AML-193 (cell line): ENCODE data around the gene KRT14.
"Not testable (repeated sequence)": the region's sequence is repeated elsewhere in the genome, so short reads cannot be mapped to it uniquely, and the experiment has no call there.

ENCODE experiments used
- DNase-seq, 2 experiments: peaks; one replicate each; lab custom pipeline; 2025; lab: John Stamatoyannopoulos, UW

Gene KRT14

DNA sequence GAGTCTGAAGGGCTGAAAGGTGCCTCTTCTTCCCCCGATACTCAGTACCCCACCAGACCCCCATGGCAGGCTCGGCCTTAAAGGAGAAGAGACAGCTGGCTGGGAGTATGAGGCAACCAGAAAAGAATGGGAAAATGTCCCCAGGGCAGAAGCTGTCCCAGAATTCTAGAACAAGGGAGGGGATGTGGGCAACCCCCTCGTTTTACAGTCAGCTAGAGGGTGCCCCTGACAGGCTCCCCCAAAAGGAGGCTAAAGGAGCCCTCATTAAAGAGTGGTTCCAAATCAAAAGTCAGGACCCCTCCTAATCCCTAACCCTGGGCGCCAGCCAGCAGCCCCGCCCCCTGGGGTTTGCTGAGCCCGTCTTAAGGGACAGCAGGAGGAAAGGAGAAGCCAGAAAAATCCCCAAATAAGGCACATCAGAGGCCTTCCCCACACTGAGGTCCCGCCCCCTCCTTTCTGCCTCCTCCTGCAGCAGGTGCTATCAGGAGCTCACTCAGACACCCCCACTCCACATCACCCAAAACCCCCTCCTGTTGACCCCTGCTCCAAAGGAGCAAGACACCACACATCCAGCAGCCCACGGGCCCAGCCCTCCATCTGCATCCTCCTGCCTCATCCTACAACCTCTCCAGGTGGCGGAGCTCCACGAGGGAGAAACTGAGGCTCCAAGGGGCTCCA, 36.6 kb upstream of the KRT14 start:
- not testable (repeated sequence) for DNase-seq

DNA sequence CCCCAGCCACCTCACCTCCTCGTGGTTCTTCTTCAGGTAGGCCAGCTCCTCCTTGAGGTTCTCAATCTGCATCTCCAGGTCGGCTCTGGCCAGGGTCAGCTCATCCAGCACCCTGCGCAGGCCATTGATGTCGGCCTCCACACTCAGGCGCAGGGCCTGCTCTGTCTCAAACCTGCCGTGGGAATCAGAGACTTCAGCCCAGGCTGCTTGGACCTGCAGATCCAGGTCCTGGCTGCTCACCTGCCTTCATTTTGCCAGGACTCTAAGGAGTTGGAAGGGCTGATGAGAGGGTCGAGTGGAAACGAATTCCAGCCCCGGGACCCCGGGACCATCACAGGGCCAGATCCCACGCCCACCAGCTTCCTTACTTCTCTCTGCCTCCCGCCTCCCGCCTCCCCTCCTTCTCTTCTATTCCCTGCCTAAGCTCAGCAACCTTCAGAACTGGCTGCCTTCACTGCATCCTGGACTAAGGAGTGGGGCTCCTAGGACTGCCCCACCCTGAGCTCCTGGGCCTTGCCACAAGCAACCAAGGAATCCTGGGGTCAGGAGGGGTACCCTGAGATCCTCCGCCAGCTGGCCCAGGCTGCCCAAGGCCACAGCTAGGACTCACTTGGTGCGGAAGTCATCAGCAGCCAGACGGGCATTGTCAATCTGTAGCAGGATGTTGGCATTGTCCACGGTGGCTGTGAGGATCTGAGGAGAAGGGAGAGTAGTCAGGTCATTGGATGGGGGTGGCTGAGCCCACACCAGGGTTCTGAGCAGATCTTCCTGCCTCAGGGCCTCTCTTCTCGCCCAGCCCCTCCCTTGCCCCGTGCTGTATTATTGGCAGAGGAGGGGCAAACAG, 35.9 kb upstream of the KRT14 start:
- not testable (repeated sequence) for DNase-seq

DNA sequence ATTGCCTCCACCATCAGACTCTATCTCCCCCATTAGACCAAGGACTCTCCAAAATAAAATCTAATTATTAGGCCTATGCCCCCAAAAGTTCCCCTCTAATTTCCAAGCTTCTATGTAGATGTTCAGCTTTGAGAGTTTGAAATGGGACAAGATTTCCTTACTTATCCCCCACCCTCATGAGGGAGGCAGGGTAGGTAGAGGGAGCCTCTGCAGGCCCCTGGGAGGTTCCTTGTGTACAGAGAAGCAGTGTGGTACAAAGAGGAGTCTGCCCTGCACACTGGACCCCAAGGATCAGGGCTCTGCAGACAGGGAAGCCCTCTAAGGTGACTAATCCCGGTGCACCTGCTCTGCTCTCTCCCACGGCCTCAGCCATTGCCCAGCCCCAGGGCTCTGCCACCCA, 35.2 kb upstream of the KRT14 start:
- no peak for DNase-seq

DNA sequence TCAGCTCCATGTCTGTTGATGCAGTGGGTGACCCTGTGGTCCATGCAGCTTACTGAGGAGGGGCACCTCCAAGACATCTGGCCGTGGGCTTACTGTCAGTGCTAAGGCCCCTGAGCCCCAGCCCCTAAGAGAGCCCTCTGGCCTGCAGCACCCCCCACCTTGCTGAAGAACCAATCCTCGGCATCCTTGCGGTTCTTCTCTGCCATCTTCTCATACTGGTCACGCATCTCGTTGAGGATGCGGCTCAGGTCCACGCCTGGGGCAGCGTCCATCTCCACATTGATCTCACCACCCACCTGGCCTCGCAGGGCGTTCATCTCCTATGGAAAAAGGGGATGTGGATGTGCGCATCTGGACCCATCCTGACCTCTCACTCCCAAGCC, 34.7 kb upstream of the KRT14 start:
- DNase-seq, result not testable (repeated sequence)

DNA sequence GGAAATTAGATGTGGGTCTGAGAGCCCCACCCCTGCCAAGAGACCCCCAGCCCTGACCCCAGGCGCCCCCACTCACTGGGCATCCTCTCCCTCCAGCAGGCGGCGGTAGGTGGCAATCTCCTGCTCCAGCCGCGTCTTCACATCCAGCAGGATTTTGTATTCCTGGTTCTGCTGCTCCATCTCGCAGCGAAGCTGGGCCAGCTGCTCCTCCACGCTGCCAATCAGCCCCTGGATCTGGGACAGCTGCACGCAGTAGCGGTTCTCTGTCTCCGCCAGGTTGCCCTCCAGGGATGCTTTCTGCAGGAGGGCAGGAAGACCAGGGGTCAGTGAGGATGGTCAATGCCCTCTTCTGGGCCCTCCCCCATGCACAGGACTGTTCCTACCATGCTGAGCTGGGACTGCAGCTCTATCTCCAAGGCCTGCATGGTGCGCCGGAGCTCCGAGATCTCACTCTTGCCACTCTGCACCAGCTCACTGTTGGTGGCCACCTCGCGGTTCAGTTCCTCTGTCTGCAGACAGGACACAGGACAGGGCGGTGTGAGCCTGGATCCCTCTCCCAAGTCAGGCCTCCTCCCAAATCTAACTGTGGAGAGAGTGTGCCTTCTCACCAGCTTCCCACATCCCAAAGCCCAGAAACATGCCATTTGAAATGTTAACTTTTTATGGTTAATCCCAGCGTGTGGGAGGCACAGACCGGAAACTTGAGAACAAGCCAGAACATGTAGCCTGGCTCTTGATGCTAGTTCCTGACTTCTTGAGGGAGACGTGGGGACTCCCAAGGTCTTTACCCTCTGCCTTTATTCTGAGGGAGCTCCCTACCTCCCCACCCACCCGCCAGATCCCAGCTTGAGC, 34.1 kb upstream of the KRT14 start:
- DNase-seq, result no peak

DNA sequence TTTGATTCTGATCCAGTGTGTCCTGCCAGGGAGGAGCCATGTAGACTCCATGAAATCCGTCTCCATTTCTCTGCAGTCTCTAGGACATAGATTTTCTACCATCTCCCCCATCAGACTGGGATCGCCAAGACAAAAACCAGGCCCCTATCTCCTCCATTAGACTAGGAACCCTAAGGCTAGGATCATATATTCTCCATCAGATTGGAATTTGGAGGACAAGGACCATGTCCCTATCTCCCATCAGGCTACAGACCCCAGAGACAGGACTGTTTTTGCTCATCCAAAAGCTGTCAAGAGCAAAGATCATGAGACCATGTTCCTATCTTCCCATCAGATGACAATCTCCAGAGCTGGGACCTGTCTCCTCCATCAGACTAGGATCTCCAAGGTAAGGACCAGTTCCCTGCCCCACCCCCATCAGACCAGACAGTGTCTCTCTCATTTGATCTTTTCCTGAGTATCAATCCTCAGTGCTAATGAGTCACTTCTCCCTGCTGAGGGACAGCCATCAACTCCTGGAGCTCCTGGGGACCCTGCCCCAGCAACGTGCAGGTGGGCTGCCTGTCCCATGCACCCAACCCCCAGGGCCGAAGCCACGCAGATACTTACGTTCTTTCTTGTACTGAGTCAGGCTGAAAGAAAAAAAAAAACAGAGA, 33.4 kb upstream of the KRT14 start:
- not testable (repeated sequence) for DNase-seq

DNA sequence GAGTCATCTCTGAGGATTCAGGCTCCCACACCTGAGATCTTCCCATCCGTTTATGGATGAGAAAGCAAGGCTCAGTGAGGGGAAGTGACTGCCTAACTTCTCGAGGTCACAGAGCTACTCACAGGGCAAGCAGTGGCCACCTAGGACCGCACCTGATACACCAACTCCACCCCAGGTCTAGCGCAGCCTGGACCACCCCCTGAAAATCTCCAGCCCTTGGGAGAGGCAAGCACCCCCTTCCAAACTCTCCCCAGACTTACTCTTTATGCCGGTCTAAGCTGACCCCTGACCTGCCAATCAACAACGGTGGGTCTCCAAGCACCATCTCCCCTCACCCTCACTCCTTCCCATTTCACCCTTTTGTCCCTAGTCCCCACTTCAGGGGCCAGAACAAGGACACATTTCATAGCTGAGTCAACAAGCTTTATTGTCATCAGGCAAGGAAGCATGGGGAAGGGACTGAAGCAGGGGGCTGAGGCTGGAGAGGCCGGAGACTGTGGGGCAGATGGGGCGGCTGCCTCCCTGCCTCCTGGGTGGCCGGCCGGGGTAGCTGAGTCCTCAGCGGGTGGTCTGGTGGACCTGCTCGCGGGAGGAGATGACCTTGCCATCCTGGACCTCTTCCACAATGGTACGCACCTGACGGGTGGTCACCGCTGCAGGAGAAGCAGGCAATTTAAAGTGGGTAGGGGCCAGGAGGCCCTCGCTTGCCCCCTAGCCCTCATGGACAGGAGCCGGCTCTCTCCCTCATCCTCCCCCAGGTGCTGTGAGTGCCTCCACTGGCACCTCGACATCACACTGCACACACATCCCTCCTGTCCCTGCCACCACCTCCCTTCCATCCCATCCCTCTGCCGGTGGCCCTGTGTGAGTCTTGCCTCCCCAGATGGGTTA, 32.6 kb upstream of the KRT14 start:
- DNase-seq, result no peak

DNA sequence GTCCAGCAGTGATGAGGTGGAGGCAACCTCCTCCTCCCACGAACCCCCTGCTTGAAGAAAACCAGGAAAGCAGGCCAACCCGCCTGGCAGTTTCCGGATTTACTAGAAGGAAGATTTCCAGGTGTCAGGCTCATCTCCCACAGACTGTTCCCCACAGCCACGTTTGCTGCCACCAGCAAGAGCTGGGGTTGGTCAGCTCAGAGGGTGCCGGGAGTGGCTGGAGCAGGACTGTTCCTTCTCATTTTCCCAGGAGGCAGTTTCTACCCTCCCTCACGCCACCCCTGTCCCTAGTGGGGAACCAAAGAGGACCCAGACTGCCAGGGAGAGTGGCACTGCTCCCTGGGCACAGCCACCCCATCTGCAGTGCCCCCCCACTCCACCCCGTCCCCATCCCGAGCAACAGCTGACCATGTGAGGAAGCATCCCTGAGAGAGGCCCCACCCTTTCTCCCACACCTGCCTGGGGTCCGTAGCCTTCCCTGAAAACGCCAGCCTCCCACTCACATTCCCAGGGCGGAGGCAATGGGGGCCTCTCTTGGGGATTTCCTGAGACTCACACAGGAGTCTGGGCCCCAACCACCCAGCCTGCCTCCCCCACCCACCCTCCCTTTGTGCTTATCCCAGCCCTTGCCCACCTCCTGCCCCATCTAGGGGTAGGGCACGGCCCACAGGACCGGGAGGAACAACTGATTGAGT, 31.8 kb upstream of the KRT14 start:
- no peak for DNase-seq

DNA sequence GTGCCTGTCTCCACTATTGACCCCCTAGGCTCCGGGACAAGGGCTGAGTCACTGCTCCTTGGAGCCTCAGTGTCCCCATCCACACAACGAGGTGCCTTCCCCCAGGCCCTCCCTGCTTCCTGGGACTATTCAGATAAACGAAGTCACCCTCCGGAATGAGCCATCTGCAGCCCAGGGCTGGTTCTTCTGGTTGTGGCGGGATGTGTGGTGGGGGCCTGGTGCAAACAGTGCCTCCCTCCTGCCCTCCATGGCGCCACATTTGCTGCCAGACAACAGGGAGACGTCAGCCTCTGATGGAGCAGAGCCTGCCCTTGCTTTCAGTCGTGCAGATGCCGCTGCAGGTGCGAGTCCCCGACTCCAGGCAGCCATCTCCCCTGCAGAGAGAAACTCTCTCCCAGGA, 31.0 kb upstream of the KRT14 start:
- DNase-seq, result no peak

DNA sequence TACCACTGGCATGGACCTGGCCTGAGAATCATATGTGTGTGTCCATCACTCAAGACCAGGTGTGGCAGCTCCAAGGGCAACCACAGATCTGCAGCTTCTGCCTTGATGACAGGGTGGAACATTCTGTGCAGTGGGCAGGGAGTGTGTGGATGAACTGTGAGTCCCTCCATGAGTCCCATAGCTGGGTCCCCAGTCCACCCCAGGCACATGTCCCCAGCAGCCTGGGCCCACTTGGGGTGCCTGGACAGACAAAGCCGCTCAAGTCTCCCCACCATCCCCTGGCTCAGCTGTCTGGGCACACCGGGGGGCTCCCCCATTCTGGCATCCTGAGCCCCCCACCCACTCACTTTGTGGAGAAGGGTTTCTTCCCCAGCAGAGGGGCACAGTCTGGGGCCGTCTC, 30.4 kb upstream of the KRT14 start:
- no peak for DNase-seq

DNA sequence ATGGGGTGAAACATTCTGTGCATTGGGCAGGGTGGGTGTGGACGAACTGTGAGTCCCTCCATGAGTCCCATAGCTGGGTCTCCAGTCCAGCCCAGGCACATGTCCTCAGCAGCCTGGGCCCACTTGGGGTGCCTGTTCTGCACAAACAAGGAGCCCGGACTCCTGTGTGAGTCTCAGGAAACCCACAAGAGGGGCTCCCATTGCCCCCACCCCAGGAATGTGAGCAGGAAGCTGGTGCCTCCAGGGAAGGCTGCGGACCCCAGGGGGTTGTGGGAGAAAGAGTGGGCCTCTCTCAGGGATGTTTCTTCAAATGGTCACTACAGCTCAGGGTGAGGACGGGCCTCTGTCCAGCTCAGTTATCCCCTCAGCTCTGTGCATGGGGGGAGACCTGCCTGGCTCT, 29.8 kb upstream of the KRT14 start:
- not testable (repeated sequence) for DNase-seq

DNA sequence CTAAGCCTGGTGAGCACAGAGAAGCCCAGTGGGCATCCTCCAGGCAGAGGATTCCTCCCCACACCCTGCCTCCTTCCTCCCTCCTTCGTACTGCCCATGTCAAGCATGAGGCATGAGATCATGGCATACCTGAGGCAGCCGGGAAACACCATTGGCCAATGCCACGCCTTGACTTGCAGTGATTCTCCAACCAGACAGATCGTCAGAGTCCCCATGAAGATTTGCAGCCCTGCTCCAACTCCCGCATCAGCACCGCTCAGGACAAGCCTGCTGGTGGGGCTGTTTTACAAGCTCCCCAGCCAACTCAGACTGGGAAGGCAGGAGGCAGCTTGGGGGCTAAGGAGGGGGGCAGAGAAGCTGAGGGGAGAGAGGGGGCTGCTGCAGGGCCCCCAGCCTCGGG, 28.8 kb upstream of the KRT14 start:
- DNase-seq, result no peak

DNA sequence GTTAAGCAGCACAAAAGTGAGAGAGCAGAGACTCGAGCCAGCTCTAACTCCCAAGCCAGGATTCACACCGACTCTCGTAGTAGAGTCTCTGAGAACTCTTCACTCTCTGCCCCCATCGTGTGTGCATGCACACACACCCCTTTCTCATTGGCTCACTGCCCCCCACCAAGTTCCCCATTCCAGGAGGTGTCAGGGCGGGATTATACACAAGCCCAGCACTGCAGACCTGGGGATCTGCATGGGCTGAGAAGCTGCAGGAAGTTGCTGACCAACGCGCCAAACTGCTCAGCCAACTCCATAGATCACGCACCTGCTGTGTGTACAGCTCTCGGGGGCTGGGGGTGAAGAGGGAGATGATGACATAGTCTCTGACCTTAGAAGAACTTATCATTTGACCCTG, 28.1 kb upstream of the KRT14 start:
- DNase-seq, result not testable (repeated sequence)

DNA sequence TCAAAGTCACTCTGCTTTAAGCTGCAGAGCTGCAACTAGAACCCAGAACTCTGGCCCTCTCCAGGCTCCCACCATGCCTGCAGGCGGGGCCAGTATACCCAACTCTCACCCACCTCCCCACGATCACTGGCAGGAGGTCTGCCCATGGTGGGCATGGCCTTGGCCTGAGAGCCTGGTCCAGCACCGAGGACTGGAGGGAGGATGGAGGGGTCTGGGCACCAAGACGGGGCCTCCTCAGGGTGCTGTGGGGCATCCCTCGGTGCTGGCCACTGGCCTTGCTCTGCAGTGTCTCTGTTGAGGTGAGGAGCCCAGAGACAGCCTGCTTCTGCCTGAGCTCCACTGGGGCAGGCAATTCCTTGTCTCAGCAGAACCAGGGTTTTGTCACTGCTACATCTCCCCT, 27.4 kb upstream of the KRT14 start:
- no peak for DNase-seq

DNA sequence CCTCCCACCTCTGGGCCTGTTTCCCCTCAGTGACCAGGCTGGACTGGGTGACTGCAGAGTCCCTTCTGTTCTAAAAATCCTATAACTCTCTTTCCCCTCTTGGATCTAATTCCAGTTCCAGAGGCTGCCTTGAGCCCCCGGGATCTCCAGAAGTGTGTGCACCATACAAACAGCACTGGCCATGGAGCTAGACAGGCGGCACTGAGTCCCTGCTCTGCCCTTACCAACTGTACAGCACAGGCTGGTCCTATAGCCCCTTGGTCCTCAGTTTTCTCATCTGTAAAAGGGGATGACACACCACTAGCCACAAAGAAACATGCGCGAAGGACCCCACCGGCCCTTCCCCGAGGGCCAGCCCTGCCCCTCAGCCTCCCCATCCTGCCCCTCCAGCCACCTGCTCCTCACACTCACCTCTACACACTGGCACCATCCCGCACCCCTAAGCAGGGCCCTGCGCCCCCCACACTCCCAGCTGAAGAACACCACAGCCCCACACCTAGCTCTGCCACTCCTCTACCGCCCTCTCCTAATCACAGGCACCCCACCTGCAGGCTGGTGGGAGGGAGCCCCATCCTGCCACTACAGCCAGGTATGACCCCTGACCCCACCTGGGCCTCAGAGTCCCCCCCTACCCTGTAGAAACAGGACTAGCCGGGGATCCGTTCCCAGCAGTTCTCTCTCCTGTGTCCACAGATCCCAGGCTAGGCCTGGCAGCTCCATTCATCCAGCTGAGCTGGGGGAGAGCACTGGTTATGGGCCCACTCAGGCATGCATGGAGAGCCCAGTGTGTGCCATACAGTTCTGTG, 26.8 kb upstream of the KRT14 start:
- no peak for DNase-seq

DNA sequence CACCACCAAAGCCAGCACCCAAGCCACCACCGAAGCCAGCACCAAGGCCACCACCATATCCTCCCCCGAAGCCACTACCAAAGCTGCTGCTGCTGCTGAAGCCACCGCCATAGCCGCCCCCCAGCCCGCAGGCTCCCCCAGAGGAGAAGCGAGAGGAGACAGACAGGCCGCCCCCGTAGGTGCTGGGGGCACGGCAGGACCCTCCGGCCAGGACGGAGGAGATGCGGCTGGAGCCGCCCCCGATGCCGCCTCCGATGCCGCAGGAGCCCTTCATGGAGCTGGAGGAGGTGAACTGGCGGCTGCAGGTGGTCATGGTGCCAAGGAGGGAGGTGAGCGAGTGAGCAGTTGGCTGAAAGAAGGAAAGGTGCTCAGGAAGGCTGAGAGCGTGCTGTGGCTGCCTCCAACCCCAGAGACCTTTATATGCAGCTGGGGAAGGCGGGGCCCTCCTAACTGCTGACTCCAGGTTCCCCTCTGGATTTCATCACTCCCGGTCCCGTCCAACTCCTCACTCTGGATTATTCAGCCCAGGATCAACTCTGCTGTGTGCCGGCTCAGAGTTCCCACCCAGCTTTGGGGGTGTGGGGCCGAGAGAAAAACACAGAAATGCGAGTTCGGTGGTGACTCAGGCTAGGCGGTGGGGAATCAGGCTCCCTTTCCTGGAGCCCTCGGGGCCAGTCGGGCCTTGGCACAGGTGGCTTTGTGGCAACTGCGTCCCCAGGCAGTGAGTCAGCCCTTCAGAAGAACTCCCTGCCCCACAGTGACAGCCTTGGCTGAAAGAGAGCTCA, 25.9 kb upstream of the KRT14 start, which contains the start of gene KRT16:
TSS of gene KRT16 (minus strand) at position 392 of the 785 bp plus-strand sequence. CDS start at position 313, 79 bp downstream.
- DNase-seq, result not testable (repeated sequence)

DNA sequence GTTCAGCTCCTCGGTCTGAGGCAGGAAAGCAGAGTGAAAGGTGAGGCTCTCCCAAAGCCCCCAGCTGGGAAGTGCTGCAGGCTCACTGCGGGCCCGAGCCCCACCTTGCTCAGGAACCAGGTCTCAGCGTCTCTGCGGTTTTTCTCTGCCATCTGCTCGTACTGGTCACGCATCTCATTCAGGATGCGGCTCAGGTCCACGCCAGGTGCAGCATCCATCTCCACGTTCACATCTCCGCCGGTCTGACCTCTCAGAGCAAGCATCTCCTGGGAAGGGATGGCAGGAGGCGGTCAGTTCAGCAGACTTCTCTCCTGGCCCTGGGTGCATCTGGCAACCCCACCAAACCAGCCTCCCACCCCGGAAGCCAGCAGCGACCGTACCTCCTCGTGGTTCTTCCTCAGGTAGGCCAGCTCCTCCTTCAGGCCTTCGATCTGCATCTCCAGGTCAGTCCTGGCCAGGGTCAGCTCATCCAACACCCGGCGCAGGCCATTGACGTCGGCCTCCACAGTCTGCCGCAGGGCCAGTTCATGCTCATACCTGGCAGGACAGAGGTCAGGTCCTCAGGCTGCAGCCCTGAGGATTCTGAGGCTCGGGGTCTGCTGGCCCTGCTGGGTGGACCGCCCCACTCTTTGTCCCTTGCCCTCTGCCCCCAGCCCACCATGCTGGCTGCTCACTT, 24.4 kb upstream of the KRT14 start:
- no peak for DNase-seq

DNA sequence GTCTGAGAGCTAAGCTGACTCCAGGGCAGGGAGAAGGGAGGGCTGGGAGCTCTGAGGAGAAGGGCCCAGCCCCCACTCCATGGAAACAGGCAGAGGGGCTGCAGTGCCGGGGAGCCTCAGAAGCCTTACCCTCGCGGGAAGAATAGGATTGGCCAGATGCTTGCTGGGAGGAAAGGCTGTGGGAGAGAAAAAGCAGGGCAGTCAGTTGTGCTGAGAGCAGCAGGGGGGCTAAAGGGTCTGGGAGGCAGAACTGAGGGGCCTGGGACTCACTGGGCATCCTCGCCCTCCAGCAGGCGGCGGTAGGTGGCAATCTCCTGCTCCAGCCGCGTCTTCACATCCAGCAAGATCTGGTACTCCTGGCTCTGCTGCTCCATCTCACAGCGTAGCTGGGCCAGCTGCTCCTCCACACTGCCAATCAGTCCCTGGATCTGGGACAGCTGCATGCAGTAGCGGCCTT, 23.4 kb upstream of the KRT14 start:
- not testable (repeated sequence) for DNase-seq
